GM23338 (cell line): ENCODE data around the gene C3orf49. TPM values are rescaled to one million over a fixed set of nuclear protein-coding genes. Genes with fewer than 3 reads are reported as not detected.

ENCODE experiments used
- ATAC-seq: fragments of 200-7000 bp; cut with Tn5 transposase; 3 replicates; pipeline ENCODE4 v1.9.1; 2020
- DNase-seq: peaks from one replicate; pipeline ENCODE4 v3.0.0-alpha.2; 2015; ENCODE audit warnings: low spot score
- H2AFZ ChIP-seq: fragments of 200-600 bp; sonication (generic); 2 replicates; pipeline ENCODE4 v1.8.0; 2016; ENCODE audit warnings: antibody characterized with exemption, mild to moderate bottlenecking, moderate library complexity
- H3F3A ChIP-seq: fragments of 200-600 bp; sonication (generic); replicated peaks from 2 replicates; pipeline ENCODE4 v1.8.0; 2017; ENCODE audit warnings: antibody characterized with exemption, mixed run types, low read depth
- H3K27ac ChIP-seq: fragments of 200-600 bp; sonication (generic); 2 replicates; pipeline ENCODE4 v1.6.1; 2016; ENCODE audit warnings: low read depth
- H3K27me3 ChIP-seq: fragments of 200-600 bp; sonication (generic); 2 replicates; pipeline ENCODE4 v1.8.0; 2016; ENCODE audit warnings: mild to moderate bottlenecking, mixed run types, moderate library complexity; ENCODE audit not compliant: insufficient read depth
- H3K36me3 ChIP-seq: fragments of 200-600 bp; sonication (generic); 2 replicates; pipeline ENCODE4 v1.8.0; 2016; ENCODE audit warnings: mild to moderate bottlenecking; ENCODE audit not compliant: insufficient read depth
- H3K4me1 ChIP-seq: fragments of 200-600 bp; sonication (generic); 2 replicates; pipeline ENCODE4 v1.8.0; 2016; ENCODE audit warnings: mild to moderate bottlenecking, moderate library complexity; ENCODE audit not compliant: insufficient read depth
- H3K4me2 ChIP-seq: fragments of 200-600 bp; sonication (generic); 2 replicates; pipeline ENCODE4 v1.7.1; 2017; ENCODE audit warnings: mixed run types
- H3K4me3 ChIP-seq: fragments of 200-600 bp; sonication (generic); 2 replicates; pipeline ENCODE4 v1.6.1; 2016; ENCODE audit warnings: mixed run types
- H3K79me2 ChIP-seq: fragments of 200-600 bp; sonication (generic); replicated peaks from 2 replicates; pipeline ENCODE4 v1.8.0; 2017; ENCODE audit warnings: mild to moderate bottlenecking; ENCODE audit not compliant: insufficient read depth
- H3K9me2 ChIP-seq: fragments of 200-600 bp; sonication (generic); 2 replicates; pipeline ENCODE4 v1.8.0; 2017; ENCODE audit not compliant: insufficient read depth
- H4K20me1 ChIP-seq: fragments of 200-600 bp; sonication (generic); replicated peaks from 2 replicates; pipeline ENCODE4 v1.8.0; 2017; ENCODE audit warnings: mild to moderate bottlenecking; ENCODE audit not compliant: insufficient read depth
- H3K27ac Mint-ChIP-seq: 2 replicates; pipeline ENCODE4 v1.8.0; 2020; ENCODE audit warnings: inconsistent platforms, mild to moderate bottlenecking, moderate library complexity, mixed read lengths
- H3K27me3 Mint-ChIP-seq: 3 replicates; pipeline ENCODE4 v1.8.0; 2022; ENCODE audit warnings: low read depth, mild to moderate bottlenecking, moderate library complexity, mixed read lengths, inconsistent platforms; ENCODE audit not compliant: insufficient read depth, poor library complexity
- H3K36me3 Mint-ChIP-seq: 3 replicates; pipeline ENCODE4 v1.8.0; 2021; ENCODE audit warnings: low read depth, mild to moderate bottlenecking, inconsistent platforms, moderate library complexity, mixed read lengths
- H3K4me1 Mint-ChIP-seq: 3 replicates; pipeline ENCODE4 v1.8.0; 2020; ENCODE audit warnings: mild to moderate bottlenecking, inconsistent platforms, mixed read lengths
- H3K4me3 Mint-ChIP-seq: 3 replicates; pipeline ENCODE4 v1.8.0; 2021; ENCODE audit warnings: moderate library complexity, mild to moderate bottlenecking, inconsistent platforms, mixed read lengths
- H3K9me3 Mint-ChIP-seq: 3 replicates; pipeline ENCODE4 v1.8.0; 2020; ENCODE audit warnings: moderate library complexity, mild to moderate bottlenecking, inconsistent platforms, mixed read lengths
- CREB1 ChIP-seq: fragments of 250-450 bp; sonication (Bioruptor Pico); IDR thresholded peaks from 2 replicates; pipeline ENCODE4 v1.5.0; 2020; ENCODE audit warnings: low read depth, mild to moderate bottlenecking, moderate library complexity
- ETS1 ChIP-seq: IDR thresholded peaks from 2 replicates; pipeline ENCODE4 v1.6.1; 2016; ENCODE audit warnings: antibody characterized with exemption
- EZH2phosphoT487 ChIP-seq: fragments of 200-600 bp; sonication (generic); IDR thresholded peaks from one replicate; pipeline ENCODE4 v1.8.1; 2018; ENCODE audit warnings: antibody characterized with exemption; ENCODE audit not compliant: unreplicated experiment
- JUNB ChIP-seq: IDR thresholded peaks from one replicate; pipeline ENCODE4 v1.6.1; 2016; ENCODE audit warnings: antibody characterized with exemption; ENCODE audit not compliant: unreplicated experiment
- NANOG ChIP-seq: IDR thresholded peaks from 2 replicates; pipeline ENCODE4 v1.6.1; 2016; ENCODE audit warnings: antibody characterized with exemption, borderline replicate concordance
- POLR2AphosphoS5 ChIP-seq: IDR thresholded peaks from 2 replicates; pipeline ENCODE4 v1.6.1; 2016; ENCODE audit warnings: antibody characterized with exemption, low read depth
- REST ChIP-seq: IDR thresholded peaks from one replicate; pipeline ENCODE4 v1.6.1; 2018; ENCODE audit warnings: antibody characterized with exemption; ENCODE audit not compliant: unreplicated experiment
- STAT1 ChIP-seq: IDR thresholded peaks from one replicate; pipeline ENCODE4 v1.6.1; 2016; ENCODE audit warnings: antibody characterized with exemption; ENCODE audit not compliant: unreplicated experiment
- ZNF114 ChIP-seq: fragments of 250-450 bp; sonication (Bioruptor Pico); IDR thresholded peaks from 2 replicates; pipeline ENCODE4 v1.5.0; 2020; ENCODE audit warnings: mild to moderate bottlenecking, moderate library complexity
- ZNF331 ChIP-seq: fragments of 250-450 bp; sonication (Bioruptor Pico); IDR thresholded peaks from 2 replicates; pipeline ENCODE4 v1.5.0; 2020; ENCODE audit warnings: low read depth, mild to moderate bottlenecking, moderate library complexity
- ZNF462 ChIP-seq: fragments of 250-450 bp; sonication (Bioruptor Pico); IDR thresholded peaks from 2 replicates; pipeline ENCODE4 v1.5.0; 2020; ENCODE audit warnings: mild to moderate bottlenecking, moderate library complexity
- polyA plus RNA-seq: library from polyadenylated mRNA; unstranded; fragments of >200 nt; fragmentation: Nextera tagmentation; extraction: Ambion mirVana; gene quantifications from 2 replicates; pipeline ENCODE4 v1.2.1, GENCODE V29; 2016
- total RNA-seq: library from RNA; depleted of rRNA; stranded (reverse); fragments of >200 nt; shearing (Covaris generic); gene quantifications from 2 replicates; pipeline ENCODE4 v1.2.3, GENCODE V29; 2014

Gene C3orf49
- total and polyA plus RNA-seq, 2 experiments from 2014 or later, result 0.23 TPM; not detected in 1

- Histone ChIP-seq H3K4me3 (no peak overlapping the region), H3K4me2 (no peak overlapping the region), H2AFZ (no peak overlapping the region), H3F3A (no peaks in the 10 kb centered on the region), H3K27ac (no peak overlapping the region), H3K79me2 (peaks cover 95% of the 10 kb centered on the region), H3K36me3 (no peaks in the 10 kb centered on the region), H3K27me3 (no peaks in the 10 kb centered on the region), H3K9me2 (no peaks in the 10 kb centered on the region), H4K20me1 (no peaks in the 10 kb centered on the region; the same call in 1 of the 2 replicates), H3K4me1 (peaks cover 30% of the 10 kb centered on the region)
- TF ChIP-seq JUNB (no peak), NANOG (no peak), EZH2phosphoT487 (no peak), REST (no peak), STAT1 (no peak), POLR2AphosphoS5 (no peak)
- no peak overlapping the region for H3K4me3 Mint-ChIP-seq
- H3K27ac Mint-ChIP-seq, result no peak overlapping the region
- H3K27me3 Mint-ChIP-seq, result no peaks in the 10 kb centered on the region
- no peak for DNase-seq
- no peaks in the 10 kb centered on the region for H3K36me3 Mint-ChIP-seq
- H3K9me3 Mint-ChIP-seq, result no peaks in the 10 kb centered on the region
- no peak for ATAC-seq
- peaks cover 43% of the 10 kb centered on the region for H3K4me1 Mint-ChIP-seq
These were observed 55.7 kb downstream of the C3orf49 start for GRCh38 chr3:63874769-63875168.

GRCh38 chr3:63875510-63875909 is 56.4 kb downstream of the C3orf49 start:
- no peak overlapping the region for H3K4me3 Mint-ChIP-seq
- no peaks in the 10 kb centered on the region for H3K9me3 Mint-ChIP-seq
- peaks cover 43% of the 10 kb centered on the region for H3K4me1 Mint-ChIP-seq
- Histone ChIP-seq H3K4me2 (no peak overlapping the region), H2AFZ (no peak overlapping the region), H3K79me2 (peaks cover 95% of the 10 kb centered on the region), H3K27me3 (no peaks in the 10 kb centered on the region), H3K4me1 (peaks cover 26% of the 10 kb centered on the region), H3K36me3 (no peaks in the 10 kb centered on the region), H3K4me3 (no peak overlapping the region), H3K27ac (no peak overlapping the region), H3K9me2 (no peaks in the 10 kb centered on the region), H4K20me1 (no peaks in the 10 kb centered on the region; the same call in 1 of the 2 replicates), H3F3A (no peaks in the 10 kb centered on the region)
- DNase-seq, result no peak
- H3K36me3 Mint-ChIP-seq, result no peaks in the 10 kb centered on the region
- no peaks in the 10 kb centered on the region for H3K27me3 Mint-ChIP-seq
- no peak overlapping the region for H3K27ac Mint-ChIP-seq
- no peak for ATAC-seq
- no peak for TF ChIP-seq ZNF462 (CRISPR knock-in tag)
- TF ChIP-seq EZH2phosphoT487, result no peak
- no peak for TF ChIP-seq CREB1 (CRISPR knock-in tag)
- no peak for TF ChIP-seq ZNF331 (CRISPR knock-in tag)
- no peak for TF ChIP-seq JUNB
- TF ChIP-seq ZNF114 (CRISPR knock-in tag), result no peak
- TF ChIP-seq NANOG, result no peak
- no peak for TF ChIP-seq ETS1
- no peak for TF ChIP-seq STAT1
